Measurements from ENCODE around the gene RPS6KA3. TPM values are rescaled to one million over a fixed set of nuclear protein-coding genes. Genes with fewer than 3 reads are reported as not detected.

RPS6KA3 gene
- polyA plus RNA-seq, 1 of the 3 experiments (the other 2 are of a cell fraction): 14.3 TPM

- no peak overlapping the region for H3K9ac ChIP-seq
- WGBS (ENCODE audit: low lambda C conversion rate): 47% methylated on average over 2 of the region's 2 CpGs
Observed at GRCh38 chrX:20143561-20143960, 123.1 kb downstream of the RPS6KA3 start.

DNA sequence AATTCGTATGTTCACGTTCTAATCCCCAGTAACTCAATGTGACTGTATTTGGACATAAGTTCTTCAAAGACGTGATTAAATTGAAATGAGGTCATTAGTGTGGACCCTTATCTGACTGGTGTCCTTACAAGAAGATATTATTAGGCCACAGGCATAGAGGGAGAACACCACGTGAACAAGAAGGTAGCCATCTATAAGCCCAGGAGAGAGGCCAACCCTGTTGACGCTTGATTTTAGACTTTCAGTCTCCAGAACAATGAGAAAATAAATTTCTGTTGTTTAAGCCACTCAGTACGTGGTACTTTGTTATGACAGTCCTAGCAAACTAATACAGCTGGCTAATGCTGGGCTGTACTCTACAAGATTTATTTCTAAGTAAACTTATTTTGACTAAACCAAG lies 123.6 kb downstream of the RPS6KA3 start:
- Histone ChIP-seq H3K36me3 (replicated peaks in 1 of 2; ENCODE audit: control insufficient read depth in 1 of 2, insufficient read depth in 2 of 2, low read length in 1 of 2) (peaks cover 13 to 15% of the 10 kb centered on the region in 2 experiments), H3K27me3 (ENCODE audit: insufficient read depth) (no peaks in the 10 kb centered on the region), H3K9me2 (no peaks in the 10 kb centered on the region), H3K4me2 (no peak overlapping the region), H2AFZ (ENCODE audit: low read depth) (no peak overlapping the region), H3K4me1 (ENCODE audit: control insufficient read depth in 1 of 2, insufficient read depth in 2 of 2, low read depth in 1 of 2, low read length in 1 of 2) (peaks cover 4 to 11% of the 10 kb centered on the region in 2 experiments; a peak in 3 of 4 replicates), H4K20me1 (ENCODE audit: insufficient read depth) (peaks cover 29% of the 10 kb centered on the region), H3K9ac (no peak overlapping the region), H3K4me3 (ENCODE audit: low read depth in 2 of 2, low read length in 1 of 2) (no peak overlapping the region), H3F3A (replicated peaks; ENCODE audit: insufficient read depth) (no peaks in the 10 kb centered on the region), H3K9me3 (no peaks in the 10 kb centered on the region), H3K27ac (ENCODE audit: low read depth in 2 of 2, low read length in 1 of 2) (no peak overlapping the region), H3K79me2 (ENCODE audit: insufficient read depth) (peaks cover 35% of the 10 kb centered on the region)
- DNase-seq: no peak
- TF ChIP-seq TCF12 (IDR thresholded peaks at IDR 0.05) (no peak), RXRA (IDR thresholded peaks at IDR 0.05; ENCODE audit: borderline replicate concordance, low read depth) (no peak), ZBTB33 (IDR thresholded peaks at IDR 0.05; ENCODE audit: borderline replicate concordance, low read depth) (no peak), ELF1 (IDR thresholded peaks at IDR 0.05) (no peak), RAD21 (IDR thresholded peaks at IDR 0.05; ENCODE audit: low read length) (no peak), IRF3 (IDR thresholded peaks at IDR 0.05; ENCODE audit: low read depth, low read length) (no peak)
- TF ChIP-seq, protein P1, sequence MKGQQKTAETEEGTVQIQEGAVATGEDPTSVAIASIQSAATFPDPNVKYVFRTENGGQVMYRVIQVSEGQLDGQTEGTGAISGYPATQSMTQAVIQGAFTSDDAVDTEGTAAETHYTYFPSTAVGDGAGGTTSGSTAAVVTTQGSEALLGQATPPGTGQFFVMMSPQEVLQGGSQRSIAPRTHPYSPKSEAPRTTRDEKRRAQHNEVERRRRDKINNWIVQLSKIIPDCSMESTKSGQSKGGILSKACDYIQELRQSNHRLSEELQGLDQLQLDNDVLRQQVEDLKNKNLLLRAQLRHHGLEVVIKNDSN (IDR thresholded peaks at IDR 0.05; ENCODE audit: borderline replicate concordance, low read depth): no peak
- WGBS (ENCODE audit: low lambda C conversion rate): 96% methylated on average over 6 of the region's 6 CpGs
- POLR2A ChIA-PET: no interaction called here
- CTCF ChIA-PET: interaction anchor here (1.0 to 1.5 kb wide), 3 partner anchors 12 to 238 kb away, joined by 3 to 4 read pairs (median 3); no protein-coding TSS in a partner anchor

More at GRCh38 chrX:20143561-20143960, 123.1 kb downstream of the RPS6KA3 start:
- H3K27ac ChIP-seq (ENCODE audit: low read depth in 2 of 2, low read length in 1 of 2): no peak overlapping the region
- H3K9me2 ChIP-seq: no peaks in the 10 kb centered on the region
- H3K4me2 ChIP-seq: no peak overlapping the region
- H4K20me1 ChIP-seq (ENCODE audit: insufficient read depth): peaks cover 24% of the 10 kb centered on the region
- H2AFZ ChIP-seq (ENCODE audit: low read depth): no peak overlapping the region
- ChIA-PET POLR2A (no interaction called here), CTCF (interaction anchor here (1.5 kb wide), 1 partner anchor 12 kb away, joined by 4 read pairs; no protein-coding TSS in a partner anchor)
- H3K27me3 ChIP-seq (ENCODE audit: insufficient read depth): no peaks in the 10 kb centered on the region
- TF ChIP-seq RCOR1 (IDR thresholded peaks at IDR 0.05; ENCODE audit: low read length) (no peak), GABPA (IDR thresholded peaks at IDR 0.05; ENCODE audit: low read depth) (no peak), NRF1 (IDR thresholded peaks at IDR 0.05; ENCODE audit: low read depth, low read length) (no peak), EP300 (IDR thresholded peaks at IDR 0.05; ENCODE audit: borderline replicate concordance in 1 of 2, low read depth in 1 of 2, low read length in 1 of 2) (no peak), SMC3 (IDR thresholded peaks at IDR 0.05; ENCODE audit: low read depth, low read length) (no peak), FOXM1 (IDR thresholded peaks at IDR 0.05; ENCODE audit: low read depth) (no peak), JUND (IDR thresholded peaks at IDR 0.05) (no peak), YY1 (IDR thresholded peaks at IDR 0.05; ENCODE audit: low read depth) (no peak), SIN3A (IDR thresholded peaks at IDR 0.05; ENCODE audit: borderline replicate concordance, low read depth, low read length) (no peak), TAF1 (IDR thresholded peaks at IDR 0.05; ENCODE audit: borderline replicate concordance, low read depth, low read length) (no peak), REST (IDR thresholded peaks at IDR 0.05; ENCODE audit: low read depth, low read length) (no peak)
- TF ChIP-seq, protein P2, sequence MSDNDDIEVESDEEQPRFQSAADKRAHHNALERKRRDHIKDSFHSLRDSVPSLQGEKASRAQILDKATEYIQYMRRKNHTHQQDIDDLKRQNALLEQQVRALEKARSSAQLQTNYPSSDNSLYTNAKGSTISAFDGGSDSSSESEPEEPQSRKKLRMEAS (IDR thresholded peaks at IDR 0.05; ENCODE audit: low read depth): no peak
- H3K4me3 ChIP-seq (ENCODE audit: low read depth in 2 of 2, low read length in 1 of 2): no peak overlapping the region
- H3K9me3 ChIP-seq: no peaks in the 10 kb centered on the region
- DNase-seq: peak; percentile 23
- H3K36me3 ChIP-seq (replicated peaks in 1 of 2; ENCODE audit: control insufficient read depth in 1 of 2, insufficient read depth in 2 of 2, low read length in 1 of 2): peaks cover 10 to 11% of the 10 kb centered on the region in 2 experiments
- H3K4me1 ChIP-seq (ENCODE audit: control insufficient read depth in 1 of 2, insufficient read depth in 2 of 2, low read depth in 1 of 2, low read length in 1 of 2): peaks cover 4 to 11% of the 10 kb centered on the region in 2 experiments; a peak in 3 of 4 replicates
- H3F3A ChIP-seq (replicated peaks; ENCODE audit: insufficient read depth): no peaks in the 10 kb centered on the region
- H3K79me2 ChIP-seq (ENCODE audit: insufficient read depth): peaks cover 30% of the 10 kb centered on the region

Data from SK-N-SH (cell line).